Measurements from ENCODE around the gene FARS2. TPM values are rescaled to one million over a fixed set of nuclear protein-coding genes. Genes with fewer than 3 reads are reported as not detected.
A peak's percentile ranks its signal among the peaks of the same experiment; 100 is the strongest.

Gene FARS2
- polyA plus RNA-seq, 1 donor from 2014 or later = 11.9 TPM

DNA sequence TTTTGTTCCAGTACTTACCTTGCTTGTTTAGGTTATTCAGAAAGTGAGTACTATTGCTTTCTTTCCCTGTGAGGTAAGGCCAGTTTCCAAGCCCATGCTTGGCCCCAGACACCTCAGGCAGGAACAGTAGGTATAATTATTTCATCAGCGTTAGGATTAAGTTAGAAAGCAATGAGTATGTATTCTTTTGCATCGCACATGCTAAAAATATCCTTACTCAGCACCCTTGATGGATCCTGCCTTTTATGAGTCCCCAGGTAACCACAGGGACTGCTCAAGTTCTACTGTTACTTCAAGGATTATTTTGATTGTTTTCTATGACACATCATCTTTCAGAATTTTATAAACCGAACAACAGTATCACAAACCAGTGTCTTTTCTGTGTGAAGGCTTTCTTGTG is 128.9 kb downstream of the FARS2 start:
- no peaks in the 10 kb centered on the region for H3K27me3 ChIP-seq (ENCODE audit: insufficient read depth, low read depth, low read length)
- TF ChIP-seq EZH2 (IDR thresholded peaks at IDR 0.05; ENCODE audit: borderline replicate concordance, insufficient read depth, low read length, poor library complexity, severe bottlenecking) = no peak

DNA sequence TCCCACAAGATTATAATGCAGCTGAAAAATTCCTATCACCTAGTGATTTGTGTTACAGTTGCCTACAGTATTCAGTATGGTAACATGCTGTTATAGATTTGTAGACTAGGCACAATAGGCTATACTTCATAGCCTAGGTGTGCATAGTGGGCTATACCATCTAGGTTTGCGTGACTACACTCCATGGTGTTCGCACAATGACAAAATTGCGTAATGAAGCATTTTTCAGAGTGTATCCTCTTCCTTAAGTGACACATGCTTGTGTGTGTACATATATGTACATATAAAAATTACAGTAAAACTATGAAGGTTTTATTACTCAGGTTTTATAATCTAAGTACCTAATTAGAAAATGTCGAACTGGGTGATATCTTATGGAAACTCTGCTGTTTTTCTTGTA is 133.0 kb downstream of the FARS2 start:
- no peak overlapping the region for H3K4me3 ChIP-seq (ENCODE audit: low read length)
- no peaks in the 10 kb centered on the region for H3K79me2 ChIP-seq (replicated peaks; ENCODE audit: insufficient read depth, low read length)

More for the DNA sequence above, 128.9 kb downstream of the FARS2 start:
- no peaks in the 10 kb centered on the region for H3F3A ChIP-seq (ENCODE audit: insufficient read depth, low read length, poor library complexity, severe bottlenecking)
- no peaks in the 10 kb centered on the region for H3K9me3 ChIP-seq (ENCODE audit: low read length)
- H3K4me3 ChIP-seq (ENCODE audit: low read length) = no peak overlapping the region
- no peaks in the 10 kb centered on the region for H3K79me2 ChIP-seq (replicated peaks; ENCODE audit: insufficient read depth, low read length)
- H3K9me2 ChIP-seq (ENCODE audit: insufficient read depth, low read length) = no peaks in the 10 kb centered on the region
- no peak overlapping the region for H3K4me2 ChIP-seq (ENCODE audit: low read length)
- H3K36me3 ChIP-seq (ENCODE audit: insufficient read depth, low read length) = no peaks in the 10 kb centered on the region
- H3K27ac ChIP-seq (ENCODE audit: low read length) = no peak overlapping the region
- H4K20me1 ChIP-seq (ENCODE audit: insufficient read depth) = no peaks in the 10 kb centered on the region
- no peak overlapping the region for H3K9ac ChIP-seq (ENCODE audit: low read length)
- H2AFZ ChIP-seq (ENCODE audit: low read depth, low read length) = no peak overlapping the region

GRCh38 chr6:5395719-5396118 is 134.4 kb downstream of the FARS2 start:
- Histone ChIP-seq H3K27ac (ENCODE audit: low read length) (no peak overlapping the region), H3K36me3 (ENCODE audit: insufficient read depth, low read length) (no peaks in the 10 kb centered on the region), H3F3A (ENCODE audit: insufficient read depth, low read length, poor library complexity, severe bottlenecking) (no peaks in the 10 kb centered on the region), H3K9ac (ENCODE audit: low read length) (no peak overlapping the region), H4K20me1 (ENCODE audit: insufficient read depth) (no peaks in the 10 kb centered on the region), H3K9me2 (ENCODE audit: insufficient read depth, low read length) (no peaks in the 10 kb centered on the region), H3K9me3 (ENCODE audit: low read length) (no peaks in the 10 kb centered on the region), H2AFZ (ENCODE audit: low read depth, low read length) (no peak overlapping the region), H3K79me2 (replicated peaks; ENCODE audit: insufficient read depth, low read length) (no peaks in the 10 kb centered on the region), H3K4me2 (ENCODE audit: low read length) (no peak overlapping the region), H3K27me3 (ENCODE audit: insufficient read depth, low read depth, low read length) (no peaks in the 10 kb centered on the region), H3K4me3 (ENCODE audit: low read length) (no peak overlapping the region)
- peak; percentile 23 for TF ChIP-seq RAD21 (conservative IDR thresholded peaks at IDR 0.05)
- TF ChIP-seq EP300 (conservative IDR thresholded peaks at IDR 0.05; ENCODE audit: poor library complexity, severe bottlenecking) = no peak

More for the DNA sequence above, 133.0 kb downstream of the FARS2 start:
- no peaks in the 10 kb centered on the region for H3K36me3 ChIP-seq (ENCODE audit: insufficient read depth, low read length)
- no peak overlapping the region for H3K4me2 ChIP-seq (ENCODE audit: low read length)
- H3K27me3 ChIP-seq (ENCODE audit: insufficient read depth, low read depth, low read length) = no peaks in the 10 kb centered on the region
- TF ChIP-seq MXI1 (conservative IDR thresholded peaks at IDR 0.05; ENCODE audit: poor library complexity, severe bottlenecking) (no peak), EP300 (conservative IDR thresholded peaks at IDR 0.05; ENCODE audit: poor library complexity, severe bottlenecking) (no peak), CTCF (IDR thresholded peaks at IDR 0.05; ENCODE audit: poor library complexity, severe bottlenecking) (no peak)
- no peaks in the 10 kb centered on the region for H3K9me3 ChIP-seq (ENCODE audit: low read length)
- H3K27ac ChIP-seq (ENCODE audit: low read length) = no peak overlapping the region
- no peaks in the 10 kb centered on the region for H3F3A ChIP-seq (ENCODE audit: insufficient read depth, low read length, poor library complexity, severe bottlenecking)
- H4K20me1 ChIP-seq (ENCODE audit: insufficient read depth) = no peaks in the 10 kb centered on the region
- H2AFZ ChIP-seq (ENCODE audit: low read depth, low read length) = no peak overlapping the region
- H3K9ac ChIP-seq (ENCODE audit: low read length) = no peak overlapping the region
- no peaks in the 10 kb centered on the region for H3K9me2 ChIP-seq (ENCODE audit: insufficient read depth, low read length)

- no peak overlapping the region for H3K27ac ChIP-seq (ENCODE audit: low read length)
- H3K36me3 ChIP-seq (ENCODE audit: insufficient read depth, low read length) = no peaks in the 10 kb centered on the region
- H3K9me3 ChIP-seq (ENCODE audit: low read length) = no peaks in the 10 kb centered on the region
- no peaks in the 10 kb centered on the region for H3K27me3 ChIP-seq (ENCODE audit: insufficient read depth, low read depth, low read length)
- H4K20me1 ChIP-seq (ENCODE audit: insufficient read depth) = no peaks in the 10 kb centered on the region
- no peak overlapping the region for H2AFZ ChIP-seq (ENCODE audit: low read depth, low read length)
- H3K9ac ChIP-seq (ENCODE audit: low read length) = no peak overlapping the region
- H3K4me3 ChIP-seq (ENCODE audit: low read length) = no peak overlapping the region
- TF ChIP-seq CTCF (IDR thresholded peaks at IDR 0.05; ENCODE audit: poor library complexity, severe bottlenecking) (peak; percentile 35), REST (IDR thresholded peaks at IDR 0.05; ENCODE audit: borderline replicate concordance) (no peak), SMC3 (conservative IDR thresholded peaks at IDR 0.05; ENCODE audit: poor library complexity) (peak; percentile 29), POLR2AphosphoS5 (IDR thresholded peaks at IDR 0.05) (no peak), RAD21 (conservative IDR thresholded peaks at IDR 0.05) (no peak), TAF1 (IDR thresholded peaks at IDR 0.05; ENCODE audit: low read depth) (no peak)
- H3K4me2 ChIP-seq (ENCODE audit: low read length) = no peak overlapping the region
- no peaks in the 10 kb centered on the region for H3F3A ChIP-seq (ENCODE audit: insufficient read depth, low read length, poor library complexity, severe bottlenecking)
- no peaks in the 10 kb centered on the region for H3K79me2 ChIP-seq (replicated peaks; ENCODE audit: insufficient read depth, low read length)
- H3K9me2 ChIP-seq (ENCODE audit: insufficient read depth, low read length) = no peaks in the 10 kb centered on the region
Observed at GRCh38 chr6:5398530-5398929, 137.2 kb downstream of the FARS2 start.
